ENCODE data around the gene TRIM67.

TRIM67 gene

DNA sequence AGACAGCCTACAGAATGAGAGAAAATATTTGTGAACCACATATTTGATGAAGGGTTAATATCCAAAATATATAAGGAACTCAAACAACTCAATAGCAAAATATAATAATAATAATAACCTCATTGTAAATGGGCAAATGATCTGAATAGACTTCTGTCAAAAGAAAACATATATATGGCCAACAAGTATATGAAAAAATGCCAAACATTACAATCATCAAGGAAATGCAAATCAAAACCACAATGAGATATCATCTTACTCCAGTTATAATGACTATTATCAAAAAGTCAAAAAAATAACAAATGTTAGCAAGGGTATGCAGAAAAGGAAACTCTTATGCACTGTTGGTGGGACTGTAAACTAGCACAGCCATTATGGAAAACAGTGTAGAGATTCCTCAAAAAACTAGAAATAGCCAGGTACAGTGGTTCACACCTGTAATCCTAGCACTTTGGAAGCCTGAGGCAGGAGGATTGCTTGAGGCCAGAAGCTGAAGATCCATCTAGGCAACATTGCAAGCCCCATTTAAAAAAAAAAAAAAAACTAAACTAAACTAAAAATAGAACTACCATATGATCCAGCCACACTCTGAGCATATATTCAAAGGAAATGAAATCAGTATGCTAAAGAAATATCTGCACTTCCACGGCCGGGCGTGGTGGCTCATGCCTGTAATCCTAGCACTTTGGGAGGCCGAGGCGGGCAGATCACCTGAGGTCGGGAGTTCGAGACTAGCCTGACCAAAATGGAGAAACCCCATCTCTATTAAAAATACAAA lies 17.3 kb upstream of the TRIM67 start:
- H3K27ac ChIP-seq (ENCODE audit: poor library complexity, severe bottlenecking) = no peak overlapping the region
- no peak for ATAC-seq (ENCODE audit: low read depth)
- no peaks in the 10 kb centered on the region for H3K27me3 ChIP-seq (ENCODE audit: insufficient read depth, poor library complexity, severe bottlenecking)
- no peak for DNase-seq (ENCODE audit: low spot score)
- H3K4me3 ChIP-seq (ENCODE audit: severe bottlenecking) = no peak overlapping the region
- H3K9me3 ChIP-seq (ENCODE audit: severe bottlenecking) = no peaks in the 10 kb centered on the region
- H3K4me1 ChIP-seq (ENCODE audit: insufficient read depth, poor library complexity, severe bottlenecking) = no peaks in the 10 kb centered on the region
- H3K36me3 ChIP-seq (ENCODE audit: low read depth) = no peaks in the 10 kb centered on the region
- TF ChIP-seq, protein P1, sequence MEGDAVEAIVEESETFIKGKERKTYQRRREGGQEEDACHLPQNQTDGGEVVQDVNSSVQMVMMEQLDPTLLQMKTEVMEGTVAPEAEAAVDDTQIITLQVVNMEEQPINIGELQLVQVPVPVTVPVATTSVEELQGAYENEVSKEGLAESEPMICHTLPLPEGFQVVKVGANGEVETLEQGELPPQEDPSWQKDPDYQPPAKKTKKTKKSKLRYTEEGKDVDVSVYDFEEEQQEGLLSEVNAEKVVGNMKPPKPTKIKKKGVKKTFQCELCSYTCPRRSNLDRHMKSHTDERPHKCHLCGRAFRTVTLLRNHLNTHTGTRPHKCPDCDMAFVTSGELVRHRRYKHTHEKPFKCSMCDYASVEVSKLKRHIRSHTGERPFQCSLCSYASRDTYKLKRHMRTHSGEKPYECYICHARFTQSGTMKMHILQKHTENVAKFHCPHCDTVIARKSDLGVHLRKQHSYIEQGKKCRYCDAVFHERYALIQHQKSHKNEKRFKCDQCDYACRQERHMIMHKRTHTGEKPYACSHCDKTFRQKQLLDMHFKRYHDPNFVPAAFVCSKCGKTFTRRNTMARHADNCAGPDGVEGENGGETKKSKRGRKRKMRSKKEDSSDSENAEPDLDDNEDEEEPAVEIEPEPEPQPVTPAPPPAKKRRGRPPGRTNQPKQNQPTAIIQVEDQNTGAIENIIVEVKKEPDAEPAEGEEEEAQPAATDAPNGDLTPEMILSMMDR (IDR thresholded peaks at IDR 0.05; ENCODE audit: poor library complexity, severe bottlenecking) = no peak

DNA sequence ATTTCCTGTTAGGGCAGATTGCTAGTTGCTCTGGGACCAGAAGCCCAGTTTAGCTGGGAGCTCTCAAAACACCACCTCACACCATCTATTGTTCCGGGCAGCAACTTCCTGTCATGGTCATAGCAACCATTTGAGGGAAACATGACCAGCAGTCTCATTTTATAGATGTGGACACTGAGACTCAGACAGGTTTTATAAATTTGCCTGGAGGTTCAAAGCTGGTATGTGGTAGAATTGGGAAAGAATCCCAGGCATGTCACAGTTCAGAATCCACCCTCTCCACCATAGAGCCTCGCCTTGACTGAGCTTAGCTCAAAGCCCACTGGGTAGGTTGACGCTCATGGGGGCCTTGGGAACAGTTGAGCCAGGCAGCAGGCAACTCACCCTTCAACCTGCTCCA lies 14.0 kb upstream of the TRIM67 start:
- Histone ChIP-seq H3K9me3 (ENCODE audit: severe bottlenecking) (no peaks in the 10 kb centered on the region), H3K4me1 (ENCODE audit: insufficient read depth, poor library complexity, severe bottlenecking) (no peaks in the 10 kb centered on the region), H3K4me3 (ENCODE audit: severe bottlenecking) (no peak overlapping the region), H3K27me3 (ENCODE audit: insufficient read depth, poor library complexity, severe bottlenecking) (no peaks in the 10 kb centered on the region), H3K27ac (ENCODE audit: poor library complexity, severe bottlenecking) (no peak overlapping the region), H3K36me3 (ENCODE audit: low read depth) (no peaks in the 10 kb centered on the region)
- TF ChIP-seq, protein P1 (IDR thresholded peaks at IDR 0.05; ENCODE audit: poor library complexity, severe bottlenecking) = no peak
- no peak for ATAC-seq (ENCODE audit: low read depth)
- no peak for DNase-seq (ENCODE audit: low spot score)

DNA sequence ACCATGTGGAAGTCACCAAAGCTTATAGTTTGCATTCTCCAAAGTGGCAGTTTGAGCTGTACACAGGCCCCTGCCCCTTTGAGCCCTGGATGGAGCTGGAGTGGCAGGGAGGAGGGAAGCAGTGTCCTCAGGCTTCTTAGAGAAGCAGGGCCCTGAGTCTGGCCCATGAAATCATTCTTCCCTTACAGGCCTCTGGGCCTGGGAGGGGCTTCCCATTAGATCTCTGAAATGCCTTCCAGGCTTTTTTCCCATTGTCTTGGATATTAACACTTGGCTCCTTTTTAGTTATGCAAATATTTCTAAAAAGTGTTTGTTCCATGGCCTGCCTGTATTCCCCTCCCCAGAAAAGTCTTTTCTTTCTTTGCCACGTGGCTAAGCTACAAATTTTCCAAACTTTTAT lies 10.0 kb upstream of the TRIM67 start:
- no peak for DNase-seq (ENCODE audit: low spot score)
- no peak overlapping the region for H3K27ac ChIP-seq (ENCODE audit: poor library complexity, severe bottlenecking)
- TF ChIP-seq, protein P1 (IDR thresholded peaks at IDR 0.05; ENCODE audit: poor library complexity, severe bottlenecking) = no peak
- H3K27me3 ChIP-seq (ENCODE audit: insufficient read depth, poor library complexity, severe bottlenecking) = no peaks in the 10 kb centered on the region
- no peaks in the 10 kb centered on the region for H3K9me3 ChIP-seq (ENCODE audit: severe bottlenecking)
- H3K4me1 ChIP-seq (ENCODE audit: insufficient read depth, poor library complexity, severe bottlenecking) = no peaks in the 10 kb centered on the region
- no peak overlapping the region for H3K4me3 ChIP-seq (ENCODE audit: severe bottlenecking)
- H3K36me3 ChIP-seq (ENCODE audit: low read depth) = no peaks in the 10 kb centered on the region
- ATAC-seq (ENCODE audit: low read depth) = no peak

DNA sequence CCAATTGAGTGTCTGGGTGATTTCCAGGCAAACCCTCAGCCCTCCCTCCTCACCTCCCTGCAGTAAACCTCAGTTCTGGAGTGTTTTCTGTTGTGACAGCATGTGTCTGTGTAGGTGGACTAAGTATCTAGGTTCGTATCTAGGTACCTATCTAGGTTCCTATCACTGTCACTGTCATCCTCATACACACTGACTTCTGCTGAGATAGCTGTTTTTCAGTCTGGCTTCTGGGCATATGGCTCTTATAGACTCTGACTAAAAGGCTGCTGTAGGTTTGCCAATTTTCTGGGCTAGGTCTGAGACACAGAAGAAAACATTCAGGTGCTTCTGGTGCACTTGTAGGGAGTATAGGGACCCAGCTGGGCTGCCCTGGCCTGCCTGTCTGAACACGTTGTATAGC lies 8.1 kb upstream of the TRIM67 start:
- Histone ChIP-seq H3K36me3 (ENCODE audit: low read depth) (no peaks in the 10 kb centered on the region), H3K27me3 (ENCODE audit: insufficient read depth, poor library complexity, severe bottlenecking) (no peaks in the 10 kb centered on the region), H3K4me3 (ENCODE audit: severe bottlenecking) (no peak overlapping the region), H3K27ac (ENCODE audit: poor library complexity, severe bottlenecking) (no peak overlapping the region), H3K9me3 (ENCODE audit: severe bottlenecking) (no peaks in the 10 kb centered on the region), H3K4me1 (ENCODE audit: insufficient read depth, poor library complexity, severe bottlenecking) (no peaks in the 10 kb centered on the region)
- TF ChIP-seq, protein P1 (IDR thresholded peaks at IDR 0.05; ENCODE audit: poor library complexity, severe bottlenecking) = no peak
- DNase-seq (ENCODE audit: low spot score) = no peak
- ATAC-seq (ENCODE audit: low read depth) = no peak

DNA sequence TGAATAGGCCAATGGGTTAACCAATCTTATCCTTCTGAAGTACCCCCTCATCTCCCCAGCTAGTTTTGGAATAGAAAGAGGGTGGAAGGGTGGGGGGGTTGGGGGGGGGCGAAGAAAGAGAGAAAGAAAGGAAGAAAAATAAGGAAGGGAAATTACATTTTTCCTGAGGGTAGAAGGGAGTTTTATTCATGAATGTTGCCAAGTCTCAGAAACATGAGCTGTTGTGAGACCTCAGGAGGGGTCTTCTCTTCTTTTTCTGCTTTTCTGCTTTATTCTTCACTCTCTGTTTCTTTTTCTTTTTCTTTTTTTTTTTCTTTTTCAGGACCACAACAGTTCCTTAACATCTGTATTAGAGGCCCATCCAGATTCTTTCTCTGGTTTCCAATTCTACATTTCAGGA lies 6.0 kb upstream of the TRIM67 start:
- peaks cover 15% of the 10 kb centered on the region for H3K27me3 ChIP-seq (ENCODE audit: insufficient read depth, poor library complexity, severe bottlenecking)
- no peak overlapping the region for H3K4me3 ChIP-seq (ENCODE audit: severe bottlenecking)
- H3K27ac ChIP-seq (ENCODE audit: poor library complexity, severe bottlenecking) = no peak overlapping the region
- no peaks in the 10 kb centered on the region for H3K9me3 ChIP-seq (ENCODE audit: severe bottlenecking)
- no peak for DNase-seq (ENCODE audit: low spot score)
- H3K4me1 ChIP-seq (ENCODE audit: insufficient read depth, poor library complexity, severe bottlenecking) = no peaks in the 10 kb centered on the region
- no peak for ATAC-seq (ENCODE audit: low read depth)
- TF ChIP-seq, protein P1 (IDR thresholded peaks at IDR 0.05; ENCODE audit: poor library complexity, severe bottlenecking) = no peak
- H3K36me3 ChIP-seq (ENCODE audit: low read depth) = no peaks in the 10 kb centered on the region
